ENCODE measurements around the gene MALAT1. TPM values are rescaled to one million over a fixed set of nuclear protein-coding genes. Genes with fewer than 3 reads are reported as not detected.

Gene MALAT1
- total and polyA plus RNA-seq, 2 of the 13 experiments (the other 11 are each of a cell fraction or from before 2014, with no cell fraction given) = 143 to 1,237 TPM

- TF ChIP-seq KIAA2018 (CRISPR knock-in tag; IDR thresholded peaks at IDR 0.05; ENCODE audit: borderline replicate concordance) (no peak), ZBTB49 (CRISPR knock-in tag; IDR thresholded peaks at IDR 0.05; ENCODE audit: borderline replicate concordance) (no peak), CCDC6 (CRISPR knock-in tag; IDR thresholded peaks at IDR 0.05) (no peak), MAZ (IDR thresholded peaks at IDR 0.05; ENCODE audit: borderline replicate concordance, low read depth, low read length) (peak; percentile 87; the same call in 1 of the 2 replicates), MAZ (CRISPR knock-in tag; IDR thresholded peaks at IDR 0.05; ENCODE audit: low read depth) (peak; percentile 74; the same call in 1 of the 2 replicates), SOX13 (IDR thresholded peaks at IDR 0.05) (peak; percentile 78; the same call in 1 of the 2 replicates), SOX13 (CRISPR knock-in tag; conservative IDR thresholded peaks at IDR 0.05 in 1 of 2, IDR thresholded peaks at IDR 0.05 in 1 of 2) (peak; percentile 47 to 80; a peak in 3 of 4 replicates), EHMT2 (IDR thresholded peaks at IDR 0.05; ENCODE audit: borderline replicate concordance, low read depth, low read length) (no peak), ESRRA (CRISPR knock-in tag; IDR thresholded peaks at IDR 0.05; ENCODE audit: low read depth) (no peak), MAFG (CRISPR knock-in tag; IDR thresholded peaks at IDR 0.05) (no peak), NBN (conservative IDR thresholded peaks at IDR 0.05) (no peak), NFAT5 (CRISPR knock-in tag; IDR thresholded peaks at IDR 0.05) (0 out of 2 replicates have a peak, but pooled peaks have one; percentile 41)
Measured at GRCh38 chr11:65498977-65499712, at the start of gene MALAT1 (continued).

All from HepG2 (cell line).